ENCODE data around the gene ADGRE1.

The ADGRE1 gene

GRCh38 chr19:6979399-6979798 lies 92.0 kb downstream of the ADGRE1 start:
- no peak overlapping the region for H3K9ac ChIP-seq (ENCODE audit: low read length)
- no peak overlapping the region for H2AFZ ChIP-seq (ENCODE audit: low read depth, low read length, severe bottlenecking)
- H3K27ac ChIP-seq (ENCODE audit: low read depth, low read length): no peak overlapping the region
- no peaks in the 10 kb centered on the region for H3K9me2 ChIP-seq (replicated peaks; ENCODE audit: insufficient read depth, low read length)
- H3K27me3 ChIP-seq (ENCODE audit: low read length): no peaks in the 10 kb centered on the region
- TF ChIP-seq, protein P1, sequence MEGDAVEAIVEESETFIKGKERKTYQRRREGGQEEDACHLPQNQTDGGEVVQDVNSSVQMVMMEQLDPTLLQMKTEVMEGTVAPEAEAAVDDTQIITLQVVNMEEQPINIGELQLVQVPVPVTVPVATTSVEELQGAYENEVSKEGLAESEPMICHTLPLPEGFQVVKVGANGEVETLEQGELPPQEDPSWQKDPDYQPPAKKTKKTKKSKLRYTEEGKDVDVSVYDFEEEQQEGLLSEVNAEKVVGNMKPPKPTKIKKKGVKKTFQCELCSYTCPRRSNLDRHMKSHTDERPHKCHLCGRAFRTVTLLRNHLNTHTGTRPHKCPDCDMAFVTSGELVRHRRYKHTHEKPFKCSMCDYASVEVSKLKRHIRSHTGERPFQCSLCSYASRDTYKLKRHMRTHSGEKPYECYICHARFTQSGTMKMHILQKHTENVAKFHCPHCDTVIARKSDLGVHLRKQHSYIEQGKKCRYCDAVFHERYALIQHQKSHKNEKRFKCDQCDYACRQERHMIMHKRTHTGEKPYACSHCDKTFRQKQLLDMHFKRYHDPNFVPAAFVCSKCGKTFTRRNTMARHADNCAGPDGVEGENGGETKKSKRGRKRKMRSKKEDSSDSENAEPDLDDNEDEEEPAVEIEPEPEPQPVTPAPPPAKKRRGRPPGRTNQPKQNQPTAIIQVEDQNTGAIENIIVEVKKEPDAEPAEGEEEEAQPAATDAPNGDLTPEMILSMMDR (IDR thresholded peaks at IDR 0.05; ENCODE audit: insufficient read depth, low read length, poor library complexity, severe bottlenecking): no peak
- no peak for TF ChIP-seq EZH2phosphoT487 (conservative IDR thresholded peaks at IDR 0.05; ENCODE audit: low read length)
- H3K36me3 ChIP-seq (ENCODE audit: low read length): no peaks in the 10 kb centered on the region
- H3F3A ChIP-seq (ENCODE audit: insufficient read depth): no peaks in the 10 kb centered on the region
- peaks cover 15% of the 10 kb centered on the region; the same call in 1 of the 2 replicates for H3K9me3 ChIP-seq (ENCODE audit: insufficient read depth, low read length)
- H3K4me2 ChIP-seq (ENCODE audit: low read depth, low read length, poor library complexity, severe bottlenecking): no peak overlapping the region
- H3K4me3 ChIP-seq (ENCODE audit: insufficient read depth, low read length, poor library complexity, severe bottlenecking): no peak overlapping the region
- no peaks in the 10 kb centered on the region for H3K79me2 ChIP-seq (ENCODE audit: insufficient read depth, low read length)
- no peaks in the 10 kb centered on the region for H4K20me1 ChIP-seq (ENCODE audit: low read depth, low read length)

GRCh38 chr19:6983448-6983847 lies 96.1 kb downstream of the ADGRE1 start:
- no peaks in the 10 kb centered on the region for H3K79me2 ChIP-seq (ENCODE audit: insufficient read depth, low read length)
- no peaks in the 10 kb centered on the region for H4K20me1 ChIP-seq (ENCODE audit: low read depth, low read length)
- H3K9ac ChIP-seq (ENCODE audit: low read length): no peak overlapping the region
- no peaks in the 10 kb centered on the region for H3K27me3 ChIP-seq (ENCODE audit: low read length)
- 0 out of 2 replicates have a peak, but pooled peaks cover 2% of the 10 kb centered on the region for H3K9me3 ChIP-seq (ENCODE audit: insufficient read depth, low read length)
- H3K36me3 ChIP-seq (ENCODE audit: low read length): no peaks in the 10 kb centered on the region
- TF ChIP-seq EZH2phosphoT487 (conservative IDR thresholded peaks at IDR 0.05; ENCODE audit: low read length): no peak
- TF ChIP-seq, protein P1 (IDR thresholded peaks at IDR 0.05; ENCODE audit: insufficient read depth, low read length, poor library complexity, severe bottlenecking): no peak
- no peak overlapping the region for H3K4me3 ChIP-seq (ENCODE audit: insufficient read depth, low read length, poor library complexity, severe bottlenecking)
- no peak overlapping the region for H3K27ac ChIP-seq (ENCODE audit: low read depth, low read length)
- no peaks in the 10 kb centered on the region for H3F3A ChIP-seq (ENCODE audit: insufficient read depth)
- no peak overlapping the region for H2AFZ ChIP-seq (ENCODE audit: low read depth, low read length, severe bottlenecking)
- no peaks in the 10 kb centered on the region for H3K9me2 ChIP-seq (replicated peaks; ENCODE audit: insufficient read depth, low read length)
- H3K4me2 ChIP-seq (ENCODE audit: low read depth, low read length, poor library complexity, severe bottlenecking): no peak overlapping the region

GRCh38 chr19:6987850-6988249 lies 100.5 kb downstream of the ADGRE1 start:
- H3K79me2 ChIP-seq (ENCODE audit: insufficient read depth, low read length): no peaks in the 10 kb centered on the region
- no peaks in the 10 kb centered on the region for H3K36me3 ChIP-seq (ENCODE audit: low read length)
- H3K9me2 ChIP-seq (replicated peaks; ENCODE audit: insufficient read depth, low read length): no peaks in the 10 kb centered on the region
- no peaks in the 10 kb centered on the region for H4K20me1 ChIP-seq (ENCODE audit: low read depth, low read length)
- TF ChIP-seq, protein P1 (IDR thresholded peaks at IDR 0.05; ENCODE audit: insufficient read depth, low read length, poor library complexity, severe bottlenecking): no peak
- TF ChIP-seq EZH2phosphoT487 (conservative IDR thresholded peaks at IDR 0.05; ENCODE audit: low read length): no peak
- no peak overlapping the region for H3K4me3 ChIP-seq (ENCODE audit: insufficient read depth, low read length, poor library complexity, severe bottlenecking)
- no peak overlapping the region for H3K27ac ChIP-seq (ENCODE audit: low read depth, low read length)
- H3K9me3 ChIP-seq (ENCODE audit: insufficient read depth, low read length): no peaks in the 10 kb centered on the region
- no peaks in the 10 kb centered on the region for H3F3A ChIP-seq (ENCODE audit: insufficient read depth)
- H2AFZ ChIP-seq (ENCODE audit: low read depth, low read length, severe bottlenecking): no peak overlapping the region
- no peak overlapping the region for H3K4me2 ChIP-seq (ENCODE audit: low read depth, low read length, poor library complexity, severe bottlenecking)
- no peaks in the 10 kb centered on the region for H3K27me3 ChIP-seq (ENCODE audit: low read length)
- H3K9ac ChIP-seq (ENCODE audit: low read length): no peak overlapping the region
